B cell (primary cell): ENCODE data around the gene MAT1A. TPM values are rescaled to one million over a fixed set of nuclear protein-coding genes. Genes with fewer than 3 reads are reported as not detected.
"Not testable (repeated sequence)": the region's sequence is repeated elsewhere in the genome, so short reads cannot be mapped to it uniquely, and the experiment has no call there.

Experiments
- ATAC-seq: fragments of 200-7000 bp; cut with Tn5 transposase; one replicate; pipeline ENCODE4 v1.10.0; 2021; ENCODE audit warnings: low read depth, mild to moderate bottlenecking, moderate number of reproducible peaks, moderate library complexity
- CTCF ChIA-PET: fragments of 350-600 bp; sonication (Branson Sonifier 250); formaldehyde crosslinking; loops from one replicate; lab custom pipeline; 2021; ENCODE audit warnings: antibody characterized with exemption, inconsistent platforms; lab: Charles Lee
- POLR2A ChIA-PET: fragments of 350-600 bp; sonication (Branson Sonifier 250); formaldehyde crosslinking; loops from one replicate; lab custom pipeline; 2021; ENCODE audit warnings: antibody characterized with exemption; lab: Charles Lee
- DNase-seq: peaks from one replicate; pipeline ENCODE4 v3.0.0; 2013
- H2AFZ ChIP-seq: 2 replicates; pipeline ENCODE4 v1.6.1; 2012; ENCODE audit warnings: mild to moderate bottlenecking, low read depth, low read length; ENCODE audit not compliant: insufficient read depth, poor library complexity, severe bottlenecking
- H3K27ac ChIP-seq, 2 donors: 1 replicate in 1 of 2; 2 replicates in 1 of 2; pipeline ENCODE4 v1.5.1; 2012 to 2013; ENCODE audit warnings: low read length in 2 of 2, mild to moderate bottlenecking in 2 of 2, moderate library complexity in 1 of 2
- H3K27me3 ChIP-seq, 4 experiments: fragments of 200-600 bp in 1 of 4; sonication (generic) in 1 of 4; replicated peaks in 1 of 4; 1 replicate in 2 of 4; 2 replicates in 2 of 4; pipeline versions ENCODE4 v1.6.1 to v1.7.0; 2013 to 2016; ENCODE audit warnings: low read length in 3 of 4, mild to moderate bottlenecking in 2 of 4, mixed read lengths in 1 of 4, moderate library complexity in 1 of 4; ENCODE audit not compliant: insufficient read depth in 4 of 4, control insufficient read depth in 3 of 4; ENCODE audit errors: control extremely low read depth in 1 of 4
- H3K36me3 ChIP-seq, 2 experiments: replicated peaks in 1 of 2; 1 replicate in 1 of 2; 2 replicates in 1 of 2; pipeline versions ENCODE4 v1.6.1 to v1.7.1; 2013; ENCODE audit warnings: low read length in 1 of 2; ENCODE audit not compliant: insufficient read depth in 2 of 2, control insufficient read depth in 1 of 2; ENCODE audit errors: control extremely low read depth in 1 of 2, extremely low read depth in 1 of 2
- H3K4me1 ChIP-seq, 2 donors: fragments of 200-600 bp in 1 of 2; sonication (generic) in 1 of 2; 1 replicate in 1 of 2; 2 replicates in 1 of 2; pipeline versions ENCODE4 v1.5.1 to v1.6.1; 2013 to 2017; ENCODE audit warnings: low read length in 2 of 2; ENCODE audit not compliant: control insufficient read depth in 2 of 2, insufficient read depth in 2 of 2
- H3K4me2 ChIP-seq: replicated peaks from 2 replicates; pipeline ENCODE3; 2012; ENCODE audit warnings: mild to moderate bottlenecking, low read depth, low read length; ENCODE audit not compliant: poor library complexity, severe bottlenecking
- H3K4me3 ChIP-seq, 5 experiments: fragments of 200-600 bp in 1 of 5; sonication (generic) in 1 of 5; 1 replicate in 3 of 5; 2 replicates in 2 of 5; pipeline versions ENCODE4 v1.5.1 to v1.7.0; 2011 to 2016; ENCODE audit warnings: low read length in 4 of 5, mild to moderate bottlenecking in 4 of 5, low read depth in 2 of 5, control low read depth in 1 of 5, moderate library complexity in 1 of 5; ENCODE audit not compliant: insufficient read depth in 1 of 5; ENCODE audit errors: control extremely low read depth in 1 of 5, extremely low read depth in 1 of 5
- H3K79me2 ChIP-seq: fragments of 200-600 bp; sonication (generic); one replicate; pipeline ENCODE4 v1.6.0; 2016; ENCODE audit warnings: low read length; ENCODE audit not compliant: control insufficient read depth, insufficient read depth
- H3K9ac ChIP-seq: fragments of 200-600 bp; sonication (generic); 2 replicates; pipeline ENCODE4 v1.6.1; 2017; ENCODE audit warnings: mild to moderate bottlenecking, low read length, moderate library complexity
- H3K9me3 ChIP-seq, 3 donors: one replicate each; pipeline versions ENCODE4 v1.6.1 to v1.7.1; 2013; ENCODE audit warnings: low read length in 2 of 3; ENCODE audit not compliant: control insufficient read depth in 2 of 3, insufficient read depth in 1 of 3; ENCODE audit errors: control extremely low read depth in 1 of 3
- H4K20me1 ChIP-seq: 2 replicates; pipeline ENCODE4 v1.6.0; 2012; ENCODE audit warnings: mild to moderate bottlenecking, low read length; ENCODE audit not compliant: insufficient read depth, control insufficient read depth, poor library complexity, severe bottlenecking
- H3K27ac Mint-ChIP-seq: one replicate; pipeline ENCODE4 v1.8.0; 2021; ENCODE audit warnings: mixed read lengths
- H3K27me3 Mint-ChIP-seq: one replicate; pipeline ENCODE4 v1.8.0; 2021; ENCODE audit warnings: mixed read lengths
- H3K4me1 Mint-ChIP-seq: one replicate; pipeline ENCODE4 v1.8.0; 2021; ENCODE audit warnings: mixed read lengths
- H3K4me3 Mint-ChIP-seq: one replicate; pipeline ENCODE4 v1.8.0; 2021; ENCODE audit warnings: mixed read lengths
- H3K9me3 Mint-ChIP-seq: one replicate; pipeline ENCODE4 v1.8.0; 2022; ENCODE audit warnings: mixed read lengths; ENCODE audit not compliant: insufficient read depth
- WGBS: methylation state at CpG from one replicate; pipeline ENCODE4 v1.1.5; 2013; ENCODE audit warnings: missing lambda C conversion rate; ENCODE audit not compliant: insufficient coverage; 5-methylcytosine and 5-hydroxymethylcytosine counted together
- intact Hi-C: fragments of 100-400 bp; cut with micrococcal nuclease; formaldehyde crosslinking; loops from one replicate; pipeline ENCODE4 v1.10.0; 2022
- polyA plus RNA-seq: library from polyadenylated mRNA; depleted of rRNA; stranded (reverse); fragments of >200 nt; gene quantifications from 2 replicates; pipeline ENCODE4 v1.2.3, GENCODE V29; 2012
- total RNA-seq, 2 donors: library from RNA; stranded (reverse); fragments of 120-200 nt in 1 of 2; gene quantifications; 1 replicate in 1 of 2; 2 replicates in 1 of 2; pipeline versions ENCODE4 v1.2.3 to v1.2.4, GENCODE V29; 2013 to 2022

Gene MAT1A
- total and polyA plus RNA-seq, 2 donors (not counting 1 experiment from before 2014, with no cell fraction given), result not detected

DNA sequence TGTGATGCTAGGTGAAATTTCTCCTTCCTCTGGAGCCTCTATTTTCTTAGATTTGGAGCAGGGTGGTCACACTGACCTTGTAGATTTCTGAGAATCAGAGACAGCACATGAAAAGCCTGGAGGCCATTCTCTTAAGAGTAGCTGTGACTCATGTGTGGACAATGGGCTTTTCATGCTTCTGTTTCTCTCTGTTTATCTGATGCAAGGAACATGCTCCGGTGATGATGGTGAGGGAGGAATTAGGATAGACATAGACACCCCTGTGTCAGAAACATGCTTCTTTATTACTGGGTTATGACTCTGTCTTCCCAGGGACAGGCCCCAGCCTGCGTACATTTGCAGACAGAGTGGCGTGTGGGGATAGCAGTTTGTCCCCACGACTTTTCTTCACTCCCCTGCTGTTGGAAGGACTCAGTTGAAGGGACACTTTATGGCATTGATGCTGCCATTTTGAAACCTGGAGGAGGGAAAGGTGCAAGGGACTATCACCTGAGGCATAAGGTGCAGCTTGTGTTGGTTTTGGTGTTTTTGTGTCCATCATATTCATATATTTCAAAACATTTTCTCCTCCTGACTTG is 37.7 kb downstream of the MAT1A start:
- POLR2A ChIA-PET, ATAC-seq: not testable (repeated sequence)
- CTCF ChIA-PET, result interaction anchor here (1.2 kb wide), 1 partner anchor 108 kb away, joined by 3 read pairs; no protein-coding TSS in a partner anchor

DNA sequence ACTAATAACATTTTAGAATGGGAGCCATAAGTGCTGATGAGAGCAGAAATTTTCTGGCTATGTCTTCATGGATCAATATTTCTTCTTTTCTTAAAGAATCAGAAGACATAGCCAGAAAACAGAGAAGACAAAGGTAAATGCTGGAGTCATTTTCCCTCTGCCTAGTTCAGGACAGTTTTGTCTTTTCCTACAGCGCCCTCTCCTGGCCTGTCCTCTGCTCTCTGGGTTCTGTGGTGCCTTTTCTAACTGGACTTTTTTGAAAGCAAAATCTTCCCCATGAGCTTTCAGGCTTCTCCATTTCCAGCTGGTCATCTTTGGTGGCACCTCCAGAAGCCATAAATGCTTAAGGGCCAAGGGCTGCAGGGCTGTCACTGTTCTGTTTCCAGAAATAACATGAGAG is 39.1 kb downstream of the MAT1A start:
- H3K4me1 ChIP-seq, H3K27me3 ChIP-seq, H3K27ac ChIP-seq, H4K20me1 ChIP-seq, H3K36me3 ChIP-seq, H3K79me2 ChIP-seq, H3K9ac ChIP-seq, H3K4me1 Mint-ChIP-seq, H3K4me3 ChIP-seq, H2AFZ ChIP-seq, H3K9me3 Mint-ChIP-seq, CTCF ChIA-PET, POLR2A ChIA-PET, DNase-seq, H3K27ac Mint-ChIP-seq, intact Hi-C loops, H3K9me3 ChIP-seq, H3K4me2 ChIP-seq, H3K4me3 Mint-ChIP-seq: not testable (repeated sequence)
- peaks cover 14% of the 10 kb centered on the region for H3K27me3 Mint-ChIP-seq
- peak; percentile 17 for ATAC-seq
- WGBS, result no CpG with 5 or more reads among the region's 1 CpG

More for the DNA sequence above, 37.7 kb downstream of the MAT1A start:
- H3K79me2 ChIP-seq, DNase-seq, H3K4me1 ChIP-seq, H3K36me3 ChIP-seq, H3K9me3 ChIP-seq, H3K27me3 ChIP-seq, H4K20me1 ChIP-seq, H3K4me3 ChIP-seq, H2AFZ ChIP-seq, H3K4me2 ChIP-seq, intact Hi-C loops, H3K9ac ChIP-seq, H3K4me3 Mint-ChIP-seq, H3K9me3 Mint-ChIP-seq, H3K27ac ChIP-seq, H3K27ac Mint-ChIP-seq, H3K4me1 Mint-ChIP-seq: not testable (repeated sequence)
- 100% methylated on average over 3 of the region's 4 CpGs for WGBS
- H3K27me3 Mint-ChIP-seq, result peaks cover 14% of the 10 kb centered on the region

DNA sequence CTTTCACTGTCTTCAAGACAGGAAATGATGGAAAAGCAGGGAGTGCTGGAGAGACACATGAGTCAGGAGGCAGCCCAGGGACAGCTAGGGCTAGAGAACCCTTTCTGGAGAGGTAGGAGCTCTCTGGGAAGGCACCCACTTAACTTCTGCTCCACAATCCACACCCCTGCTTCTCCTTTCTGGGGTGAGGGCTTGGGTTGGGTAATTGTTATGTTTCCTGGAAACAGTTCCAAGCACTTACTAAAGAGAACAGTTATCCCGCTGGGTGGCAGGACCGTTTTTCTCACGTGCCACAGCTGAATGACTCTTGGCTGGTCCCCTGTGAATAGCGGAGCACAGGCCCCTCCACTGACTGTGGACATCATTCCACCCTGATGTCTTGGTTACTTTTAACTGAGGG is 39.6 kb downstream of the MAT1A start:
- CTCF ChIA-PET, result not testable (repeated sequence)

GRCh38 chr10:80247611-80248010 is 41.8 kb downstream of the MAT1A start:
- WGBS, result no CpG with 5 or more reads among the region's 20 CpGs
- H3K9ac ChIP-seq, H4K20me1 ChIP-seq, H2AFZ ChIP-seq, CTCF ChIA-PET, ATAC-seq, H3K4me3 Mint-ChIP-seq, H3K27ac ChIP-seq, H3K4me3 ChIP-seq, intact Hi-C loops, H3K9me3 Mint-ChIP-seq, H3K79me2 ChIP-seq, H3K4me2 ChIP-seq, H3K9me3 ChIP-seq, H3K4me1 Mint-ChIP-seq, H3K27ac Mint-ChIP-seq, H3K27me3 ChIP-seq, POLR2A ChIA-PET, DNase-seq, H3K4me1 ChIP-seq, H3K36me3 ChIP-seq: not testable (repeated sequence)
- peaks cover 15% of the 10 kb centered on the region for H3K27me3 Mint-ChIP-seq

More for the DNA sequence above, 39.6 kb downstream of the MAT1A start:
- ATAC-seq, H3K4me1 Mint-ChIP-seq, H3K27me3 ChIP-seq, POLR2A ChIA-PET, H2AFZ ChIP-seq, DNase-seq, H3K4me3 Mint-ChIP-seq, H3K79me2 ChIP-seq, H3K4me1 ChIP-seq, H3K9me3 ChIP-seq, H3K9me3 Mint-ChIP-seq, H3K4me2 ChIP-seq, H3K4me3 ChIP-seq, H3K9ac ChIP-seq, intact Hi-C loops, H3K27ac Mint-ChIP-seq, H4K20me1 ChIP-seq, H3K36me3 ChIP-seq, H3K27ac ChIP-seq: not testable (repeated sequence)
- no CpG with 5 or more reads among the region's 4 CpGs for WGBS
- peaks cover 14% of the 10 kb centered on the region for H3K27me3 Mint-ChIP-seq
